ENCODE data around the gene SLC23A1.
"Not testable (repeated sequence)": the region's sequence is repeated elsewhere in the genome, so short reads cannot be mapped to it uniquely, and the experiment has no call there.

The SLC23A1 gene

DNA sequence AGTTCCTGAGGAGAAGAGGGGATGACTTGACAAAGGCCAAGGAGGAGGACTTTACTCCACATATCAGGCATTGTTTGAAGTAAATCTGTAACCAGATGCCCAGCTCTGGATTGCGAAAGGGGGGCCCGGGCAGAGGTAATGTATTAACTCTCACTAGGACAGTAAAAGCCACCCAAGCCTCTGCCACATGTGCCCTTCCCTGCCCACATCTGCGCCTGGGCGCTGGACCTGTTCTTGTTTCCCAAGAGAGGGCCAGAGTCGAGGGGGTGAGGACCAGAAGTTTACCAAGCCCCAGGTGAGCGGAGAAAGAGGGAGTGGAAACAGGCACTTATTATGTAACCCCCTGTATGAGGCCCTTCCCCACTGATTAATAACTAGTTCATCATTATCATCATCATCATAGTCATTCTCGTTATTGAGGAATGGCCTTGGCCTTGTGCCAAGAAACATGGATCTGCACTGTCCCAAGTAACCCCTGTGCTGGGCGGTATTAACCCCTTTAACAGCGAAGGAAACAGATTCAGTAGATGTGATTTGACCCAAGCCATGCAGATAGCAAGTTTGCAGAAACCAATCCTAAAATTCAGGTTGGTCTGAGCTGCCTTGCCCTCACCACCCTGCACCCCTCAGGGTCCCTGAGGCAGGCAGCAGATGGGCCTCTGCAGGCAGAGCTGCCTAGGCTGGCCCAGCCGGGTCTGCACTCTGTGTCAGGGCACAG, at the start of gene SLC23A1:
Gene SLC23A1 (minus strand): TSS at position 23 of the 718 bp plus-strand sequence. CDS start 44 bp downstream, outside the sequence.
- DNase-seq: no peak

DNA sequence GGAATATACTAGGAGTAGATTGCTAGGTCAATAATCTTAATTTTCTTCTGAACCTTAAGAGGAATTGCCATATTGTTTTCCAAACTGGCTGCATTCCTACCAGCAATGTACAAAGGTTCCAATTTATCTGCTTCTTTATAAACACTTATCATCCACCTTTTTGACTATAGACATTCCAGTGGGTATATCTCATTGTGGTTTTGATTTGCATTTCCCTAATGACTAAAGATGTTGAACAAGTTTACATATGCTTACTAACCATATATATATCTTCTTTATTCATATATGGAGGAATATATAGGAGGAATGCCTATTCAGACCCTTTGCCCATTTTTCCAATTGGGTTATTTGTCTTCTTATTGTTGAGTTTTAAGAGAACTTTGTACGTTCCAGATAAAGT, 48.6 kb upstream of the SLC23A1 start:
- DNase-seq: no peak

DNA sequence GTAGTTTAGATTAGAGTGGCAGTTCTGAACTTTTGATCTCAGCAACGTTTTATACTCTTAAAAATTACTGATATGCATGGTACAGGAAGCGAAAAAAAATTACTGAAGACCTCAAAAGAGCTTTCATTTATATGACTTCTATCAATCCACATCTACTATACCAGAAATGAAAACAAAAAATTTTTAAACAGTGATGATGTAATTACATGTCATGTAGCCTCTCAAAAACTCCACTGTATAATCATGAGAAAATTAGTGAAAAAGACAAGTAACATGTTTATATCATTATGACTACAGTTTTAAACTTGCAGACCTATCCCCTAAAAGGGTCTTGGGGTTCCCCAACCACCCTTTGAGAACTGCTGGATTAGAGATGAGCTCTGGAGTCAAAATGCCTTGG, 46.9 kb upstream of the SLC23A1 start:
- DNase-seq: no peak

DNA sequence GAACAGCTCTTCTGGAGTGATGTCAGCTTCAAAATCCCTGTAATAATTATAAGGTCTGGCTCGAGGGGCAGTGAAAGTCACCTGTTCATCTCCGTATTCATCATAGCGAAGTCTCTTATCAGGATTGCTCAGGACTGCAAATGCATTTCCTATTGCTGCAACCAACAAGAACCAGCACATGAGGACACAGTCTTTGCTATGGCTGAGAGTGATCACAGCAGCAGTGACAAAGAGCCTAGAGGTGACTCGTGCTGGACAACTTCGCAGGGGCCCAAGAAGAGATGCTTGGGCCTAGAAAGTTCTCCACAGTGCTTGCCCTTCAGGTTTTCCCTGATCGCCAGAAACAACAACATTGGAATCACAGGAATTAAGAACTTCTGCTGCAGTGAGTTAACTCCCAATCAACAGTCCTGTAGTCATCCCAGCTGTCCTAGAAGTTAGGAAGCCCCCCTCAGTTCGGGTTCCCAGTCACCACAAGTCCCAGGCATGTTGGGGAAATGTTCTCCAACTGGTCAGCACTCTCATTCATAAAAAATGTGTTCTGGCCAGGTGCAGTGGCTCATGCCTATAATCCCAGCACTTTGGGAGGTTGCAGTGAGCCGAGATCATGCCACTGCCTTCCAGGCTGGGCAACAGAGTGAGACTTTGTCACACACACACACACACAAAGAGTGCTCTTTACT, 43.2 kb upstream of the SLC23A1 start:
- DNase-seq: no peak

DNA sequence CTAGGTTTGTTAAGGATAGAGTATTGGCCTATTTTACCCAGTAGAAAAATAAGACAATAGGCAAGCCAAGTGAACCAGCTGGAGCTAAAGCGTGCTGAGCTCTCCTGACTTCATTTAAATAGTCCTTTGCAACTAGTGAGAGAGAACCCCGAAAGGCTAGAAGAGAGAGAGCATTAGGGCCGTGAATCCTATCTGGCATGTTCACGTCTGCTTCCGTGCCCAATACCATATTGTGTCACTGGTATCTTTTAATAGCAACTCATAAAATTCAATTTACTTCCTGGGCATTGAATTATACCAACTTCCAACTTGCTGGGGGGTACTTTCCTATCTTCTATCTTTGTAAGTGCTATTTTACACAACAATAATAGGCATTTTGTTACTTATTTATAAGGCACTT, 42.4 kb upstream of the SLC23A1 start:
- DNase-seq: no peak

DNA sequence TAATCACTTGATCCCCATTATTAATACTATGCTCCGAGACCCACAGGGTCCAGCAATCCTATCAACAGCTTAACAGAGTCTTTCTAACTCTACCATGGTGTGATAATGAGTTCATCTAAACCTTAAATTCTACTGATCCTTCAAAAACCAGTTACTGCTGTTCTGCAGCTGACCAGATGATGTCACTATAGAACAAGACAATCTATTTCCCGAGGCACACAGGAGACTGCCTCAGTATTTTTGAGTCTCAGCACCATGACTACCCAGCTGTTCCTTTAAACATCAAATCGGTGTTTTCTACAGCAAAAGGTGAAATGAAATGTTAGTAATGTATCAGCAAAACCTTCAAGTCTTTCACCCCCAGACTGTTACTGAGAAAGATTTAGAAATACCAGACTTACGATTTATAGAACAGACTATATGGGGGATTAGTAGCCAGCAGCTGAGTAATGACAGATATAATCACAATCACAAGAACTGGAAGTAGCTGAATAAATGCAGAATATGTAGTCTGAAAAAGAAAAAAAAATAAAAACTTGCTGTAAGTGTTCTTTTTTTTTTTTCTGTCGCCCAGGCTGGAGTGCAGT, 39.3 kb upstream of the SLC23A1 start:
- DNase-seq: no peak

DNA sequence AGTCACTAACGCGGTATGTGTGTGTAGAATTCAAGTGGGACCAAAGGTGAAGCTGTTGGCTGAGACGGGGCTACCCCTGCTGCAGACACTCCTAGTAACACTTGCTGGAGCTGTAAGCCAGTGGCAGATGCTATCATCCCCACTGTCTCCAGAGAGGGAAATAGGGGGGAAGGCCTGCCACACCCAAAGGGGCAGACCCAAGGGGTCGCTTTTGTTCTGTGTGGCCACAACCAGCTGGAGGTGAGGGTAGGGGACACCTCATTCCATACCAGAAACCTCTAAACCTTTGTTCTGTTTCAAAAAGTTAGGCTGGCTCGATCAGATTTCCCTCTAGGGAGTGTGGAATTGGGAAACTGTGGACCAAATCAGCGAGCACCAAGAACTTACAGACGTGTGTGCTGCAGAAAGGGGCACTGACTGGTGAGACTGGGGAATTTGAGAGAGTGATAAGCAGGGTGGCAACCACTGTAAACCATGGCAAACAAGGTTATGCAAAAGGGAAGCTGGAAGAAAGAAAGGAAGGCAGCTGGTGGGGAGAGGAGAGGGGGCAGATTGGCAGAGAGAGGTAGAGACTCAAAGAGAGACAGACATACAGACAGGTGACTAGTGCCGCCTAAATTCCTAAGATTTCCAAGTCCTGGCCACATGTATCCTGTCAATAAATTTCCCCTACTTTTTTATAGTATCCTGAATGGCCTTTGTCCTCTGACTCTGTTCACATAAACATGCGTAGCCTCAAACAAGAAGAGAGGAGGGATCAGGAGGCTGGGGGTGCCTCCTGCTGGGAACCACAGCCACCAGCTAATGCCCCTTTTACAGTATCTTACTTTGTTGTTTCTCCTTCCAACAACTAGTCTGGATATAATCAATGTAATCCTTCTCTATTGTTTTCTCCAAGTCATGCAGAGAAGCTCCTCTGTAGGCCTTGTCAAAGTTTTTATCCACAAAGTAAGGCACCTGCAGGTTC, 36.4 kb upstream of the SLC23A1 start:
- DNase-seq: no peak

DNA sequence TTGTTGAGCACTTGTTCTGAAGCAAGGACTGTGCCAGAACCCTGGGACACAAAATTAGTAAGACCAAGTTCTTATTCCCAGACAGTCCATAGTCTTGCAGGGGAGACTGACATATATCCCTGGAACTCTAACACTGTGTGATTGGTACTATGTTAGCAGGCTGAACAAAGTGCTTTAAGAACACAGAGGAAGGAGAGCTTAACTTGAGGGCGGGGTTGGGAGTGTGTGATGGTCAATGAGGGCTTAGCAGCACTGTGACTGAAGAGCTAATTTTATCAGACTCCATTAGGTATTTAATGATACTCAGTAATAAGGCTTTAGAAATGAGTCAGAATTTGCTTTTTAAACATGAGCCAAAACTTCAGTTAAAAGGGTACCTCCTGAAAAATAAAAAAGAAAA, 35.7 kb upstream of the SLC23A1 start:
- DNase-seq: no peak

DNA sequence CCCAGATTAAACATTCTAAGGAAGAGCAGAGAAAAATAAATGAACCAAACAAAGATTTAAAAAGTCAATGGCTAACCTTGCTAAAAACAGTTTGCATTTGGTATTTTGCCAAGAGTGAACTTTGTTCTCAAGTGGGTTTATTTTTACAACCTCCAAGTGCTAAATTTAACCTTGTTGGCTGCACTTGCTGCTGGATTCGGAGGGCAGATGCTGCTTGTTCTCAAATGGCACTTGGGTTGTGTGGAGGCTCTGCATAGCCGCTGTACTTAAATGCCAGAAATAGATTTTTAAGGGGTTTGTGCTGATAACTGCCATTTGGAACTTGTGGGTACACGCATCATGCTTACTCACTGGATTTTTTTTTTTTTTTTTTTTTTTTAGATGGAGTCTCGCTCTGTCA, 34.1 kb upstream of the SLC23A1 start:
- DNase-seq: no peak

DNA sequence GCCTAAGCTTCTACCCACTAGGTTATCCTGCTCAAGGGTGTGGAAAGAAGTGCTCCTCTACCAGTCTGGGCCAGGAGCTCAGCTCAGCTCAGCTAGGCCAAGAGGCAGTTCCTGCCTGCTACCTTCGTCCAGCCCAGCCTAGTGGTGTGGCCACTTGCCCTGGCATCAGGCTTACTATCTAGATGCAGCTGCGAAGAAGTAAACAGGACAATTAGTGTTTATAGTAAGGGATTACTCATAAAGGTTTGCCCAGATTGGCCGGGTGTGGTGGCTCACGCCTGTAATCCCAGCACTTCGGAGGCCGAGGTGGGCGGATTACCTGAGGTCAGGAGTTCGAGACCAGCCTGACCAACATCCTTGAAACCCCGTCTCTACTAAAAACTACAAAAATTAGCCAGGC, 33.6 kb upstream of the SLC23A1 start:
- DNase-seq: no peak

DNA sequence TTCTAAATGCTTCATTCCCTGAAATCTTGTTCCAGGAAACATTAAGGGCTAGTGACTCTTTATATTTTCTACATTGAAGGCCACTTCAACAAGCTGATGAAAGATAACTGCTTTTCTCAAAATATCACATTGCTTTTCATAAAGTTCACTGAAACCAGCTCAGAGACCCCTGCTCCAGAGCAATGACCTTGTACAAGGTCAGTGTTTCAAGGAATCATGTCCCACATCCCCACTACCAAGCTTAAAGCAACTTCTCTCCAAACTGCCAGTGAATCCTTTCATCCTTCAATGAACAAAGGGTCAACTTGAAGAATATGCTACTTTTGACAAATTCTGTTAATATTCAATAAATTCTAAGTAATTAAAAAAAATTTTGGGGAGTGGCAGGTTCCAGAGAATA, 32.8 kb upstream of the SLC23A1 start:
- no peak for DNase-seq

DNA sequence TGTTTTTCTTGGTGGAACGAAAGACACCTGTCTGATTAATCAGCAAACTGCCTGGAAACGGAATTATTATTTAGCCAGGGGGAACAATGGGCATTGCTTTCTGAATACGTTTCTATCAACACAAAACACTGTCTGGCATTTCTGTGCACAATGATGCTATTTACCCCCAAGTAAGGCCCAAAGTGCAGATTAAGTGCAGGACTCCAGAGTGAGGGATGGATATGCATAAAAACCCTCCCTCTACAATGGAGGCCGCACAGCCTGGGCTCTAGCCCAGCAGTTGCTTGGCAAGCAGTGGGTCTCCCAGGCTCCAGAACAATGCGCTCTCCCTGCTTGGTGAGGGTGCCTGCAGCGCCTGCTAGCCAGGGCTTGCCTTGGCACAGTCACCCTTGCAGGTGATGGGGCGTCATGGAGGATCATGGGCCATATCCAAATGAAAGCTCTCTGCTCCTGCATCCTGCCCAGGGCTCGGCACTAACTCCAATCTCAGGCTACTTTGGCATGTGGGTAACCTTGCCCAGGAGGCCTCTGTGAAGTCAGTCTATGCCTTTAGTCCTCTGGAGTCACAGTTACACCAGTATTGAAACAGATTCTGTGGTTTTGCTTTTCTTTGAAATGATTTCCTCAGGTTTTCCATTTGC, 32.2 kb upstream of the SLC23A1 start:
- DNase-seq: no peak

DNA sequence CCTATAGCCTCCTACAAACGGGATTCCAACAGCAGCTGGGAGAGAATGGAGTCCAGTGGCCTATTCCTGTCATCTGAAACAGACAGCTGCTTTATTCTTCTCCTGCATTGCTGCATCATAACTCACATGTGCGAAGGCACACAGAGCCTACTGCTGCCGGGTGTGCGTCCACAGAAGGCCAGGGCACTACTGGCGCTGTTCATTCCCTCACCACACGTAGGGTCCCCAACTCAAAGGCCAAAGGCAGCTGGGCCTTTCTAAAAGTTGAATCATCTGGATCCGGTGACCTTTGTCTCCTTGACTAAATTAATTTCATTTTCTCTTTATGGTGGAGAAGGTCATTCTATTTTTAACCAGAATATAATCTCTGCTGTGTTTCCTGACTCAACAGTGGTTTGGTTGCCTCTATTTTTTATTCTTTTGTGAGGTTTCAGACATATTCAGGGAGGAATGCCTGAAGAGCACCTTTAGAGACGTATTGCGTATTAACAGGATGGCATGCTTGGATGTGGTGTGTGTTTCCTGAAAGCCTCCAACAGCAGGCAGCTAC, 31.6 kb upstream of the SLC23A1 start:
- DNase-seq: no peak

DNA sequence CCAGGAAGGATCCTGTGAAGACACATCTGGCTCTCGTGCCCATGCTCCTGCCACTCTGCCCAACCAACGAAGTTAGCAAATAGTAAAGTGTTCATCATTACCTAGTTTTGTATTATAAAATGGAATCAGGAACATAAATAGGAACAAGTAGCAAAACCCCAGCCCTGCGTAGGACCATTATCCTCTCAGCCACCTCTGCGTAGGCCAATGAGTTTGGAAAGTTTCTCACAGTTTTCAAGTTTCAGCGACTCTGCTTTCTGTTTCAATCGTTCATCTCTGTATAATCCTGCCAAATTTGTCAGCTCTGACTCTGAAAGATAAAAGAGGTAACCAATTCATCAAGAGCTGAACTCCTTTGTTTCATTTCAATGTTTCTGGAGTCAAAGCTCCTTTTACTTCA, 30.9 kb upstream of the SLC23A1 start:
- DNase-seq: no peak

DNA sequence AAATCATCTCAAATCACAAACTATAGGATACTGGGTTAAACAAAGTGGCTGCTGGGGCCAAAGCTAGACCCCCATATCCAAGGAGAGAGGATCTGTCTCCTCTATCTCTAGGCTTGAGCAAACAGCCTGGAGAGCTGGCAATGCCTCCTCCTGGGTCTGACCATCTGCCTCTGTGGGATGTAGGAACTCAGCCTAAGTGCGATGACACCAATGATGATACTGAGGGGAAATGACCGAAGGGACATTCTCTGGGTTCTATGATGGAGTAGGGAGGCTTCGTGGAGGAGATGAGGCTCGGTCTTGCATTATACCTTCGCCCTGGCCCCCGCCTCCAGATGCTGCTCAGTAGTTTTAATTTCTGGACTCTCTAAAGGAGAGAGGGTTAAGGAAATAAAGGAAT, 30.1 kb upstream of the SLC23A1 start:
- DNase-seq: no peak

DNA sequence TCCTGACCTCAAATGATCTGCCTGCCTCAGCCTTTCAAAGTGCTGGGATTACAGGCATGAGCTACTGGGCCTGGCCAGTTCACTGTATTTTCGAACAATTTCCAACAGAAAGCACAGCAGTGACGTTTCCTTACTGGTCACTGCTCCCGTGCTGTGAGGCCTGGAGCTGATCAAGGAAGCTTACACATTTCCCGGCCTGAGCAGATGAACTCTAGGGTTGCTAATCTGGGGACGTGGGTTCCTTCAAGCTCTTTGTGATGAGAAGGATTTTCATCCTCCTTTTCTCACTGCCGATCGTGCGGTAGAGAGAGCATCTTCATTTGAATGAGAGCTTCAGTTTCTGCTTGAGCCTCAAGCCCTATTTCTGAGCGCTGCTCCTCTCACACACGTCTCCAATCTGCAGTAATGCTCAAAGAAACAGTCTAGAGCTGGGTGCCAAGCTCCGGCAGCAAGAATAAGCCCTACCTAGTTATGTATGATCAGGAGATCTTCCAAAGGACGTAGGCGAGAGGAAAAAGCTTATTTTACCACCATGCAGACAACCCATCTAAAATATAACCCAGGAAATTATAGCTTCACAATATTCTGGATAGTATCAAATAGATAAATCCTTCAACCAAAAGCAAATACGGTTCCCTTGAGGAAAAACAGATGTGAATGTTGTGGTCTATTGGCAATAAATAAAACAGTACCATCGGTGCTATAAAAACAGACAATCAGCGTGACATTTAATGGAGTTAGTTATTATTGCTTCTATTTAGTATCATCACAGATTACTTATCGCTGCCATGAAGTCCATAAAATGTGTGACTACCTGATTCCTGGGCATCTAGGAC, 28.1 kb upstream of the SLC23A1 start:
- no peak for DNase-seq

DNA sequence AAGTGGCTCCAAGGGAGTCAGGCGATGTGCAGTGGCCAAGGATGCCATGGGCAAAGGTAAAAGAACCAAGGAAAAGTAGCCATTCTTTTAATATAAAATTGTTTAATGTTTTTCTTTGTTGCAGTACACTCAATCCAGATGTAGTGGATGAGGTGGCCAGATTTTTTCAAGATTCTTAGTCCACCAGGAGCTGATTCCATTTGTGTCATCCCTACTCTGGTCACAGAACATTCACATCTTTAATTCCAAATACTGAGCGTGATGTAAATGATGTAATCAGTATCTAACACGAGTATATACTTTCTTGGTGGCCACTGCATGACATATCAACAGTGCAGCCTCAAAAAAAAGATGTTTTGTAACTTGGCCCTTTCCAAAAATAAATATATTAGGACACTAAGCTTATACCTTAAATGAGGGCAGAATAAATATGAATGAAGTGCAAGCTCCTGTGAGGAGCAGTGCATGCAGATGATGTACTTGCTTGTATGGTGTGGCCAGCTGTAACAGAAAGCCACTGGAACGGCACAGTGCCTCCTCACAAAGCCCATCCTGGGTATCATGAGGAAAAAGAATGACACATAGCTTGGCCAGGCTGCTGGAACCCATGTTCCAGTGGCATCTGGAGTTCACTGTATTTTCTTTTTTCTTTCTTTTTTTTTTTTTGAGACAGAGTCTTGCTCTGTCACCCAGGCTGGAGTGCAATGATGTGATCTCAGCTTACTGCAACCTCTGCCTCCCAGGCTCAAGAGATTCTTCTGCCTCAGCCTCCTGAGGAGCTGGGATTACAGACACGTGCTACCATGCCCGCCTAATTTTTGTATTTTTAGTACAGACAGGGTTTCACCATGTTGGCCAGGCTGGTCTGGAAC, 27.3 kb upstream of the SLC23A1 start:
- no peak for DNase-seq

DNA sequence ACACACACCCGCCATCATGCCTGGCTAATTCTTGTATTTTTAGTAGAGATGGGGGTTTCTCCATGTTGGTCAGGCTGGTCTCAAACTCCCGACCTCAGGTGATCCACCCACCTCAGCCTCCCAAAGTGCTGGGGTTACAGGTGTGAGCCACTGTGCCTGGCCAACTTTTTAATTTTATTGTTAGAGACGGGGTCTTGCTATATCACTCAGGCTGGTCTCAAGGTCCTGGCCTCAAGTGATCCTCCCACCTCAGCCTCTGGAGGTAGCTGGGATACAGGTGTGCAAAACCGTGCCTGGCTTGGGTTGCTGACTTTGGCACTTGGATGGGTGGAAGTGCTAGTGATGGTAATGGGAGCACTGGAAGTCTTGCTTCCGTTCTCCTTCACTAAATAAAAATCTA, 26.0 kb upstream of the SLC23A1 start:
- not testable (repeated sequence) for DNase-seq

DNA sequence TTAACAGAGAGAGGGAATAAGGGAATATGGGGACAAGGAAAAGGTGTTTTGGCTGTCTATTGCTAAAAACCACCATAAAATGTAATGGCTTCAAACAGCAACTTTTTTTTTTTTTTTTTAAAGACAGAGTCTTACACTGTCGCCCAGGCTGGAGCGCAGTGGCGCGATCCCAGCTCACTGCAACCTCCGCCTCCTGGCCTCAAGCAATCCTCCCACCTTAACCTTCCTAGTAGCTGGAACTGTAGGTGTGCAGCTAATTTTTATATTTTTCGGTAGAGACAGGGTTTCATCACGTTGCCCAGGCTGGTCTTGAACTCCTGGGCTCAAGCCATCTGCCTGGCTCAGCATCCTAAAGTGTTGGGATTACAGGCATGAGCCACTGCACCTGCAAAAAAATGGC, 25.1 kb upstream of the SLC23A1 start:
- no peak for DNase-seq

DNA sequence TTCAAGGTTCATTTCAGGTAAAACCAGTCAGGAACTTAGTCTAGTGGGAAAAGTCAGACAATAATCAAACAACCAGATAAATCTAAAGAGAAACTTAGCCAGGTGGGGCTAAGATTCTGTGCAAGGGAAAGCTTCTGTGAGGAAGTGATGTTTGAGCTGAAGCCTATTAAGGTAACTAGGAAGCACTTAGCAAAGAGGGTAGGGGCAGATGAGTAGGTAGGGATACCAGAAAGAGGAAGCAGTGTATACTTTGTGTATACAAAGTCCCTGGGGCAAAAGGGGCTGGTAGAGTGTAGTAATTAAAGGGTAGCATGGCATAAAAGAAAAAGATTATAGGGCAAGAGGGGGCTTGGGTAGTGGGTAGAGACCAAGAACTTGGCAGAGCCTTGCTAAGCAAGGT, 24.4 kb upstream of the SLC23A1 start:
- DNase-seq: no peak

All from amniotic stem cell (primary cell).